Cerebellar cortex (tissue), 1 donor: ENCODE results near the gene EOGT.
A peak's percentile ranks its signal among the peaks of the same experiment; 100 is the strongest.

ENCODE experiments used
- DNase-seq: peaks from one replicate; pipeline ENCODE4 v3.0.0-alpha.2; 2015; ENCODE audit warnings: low spot score

The EOGT gene

DNA sequence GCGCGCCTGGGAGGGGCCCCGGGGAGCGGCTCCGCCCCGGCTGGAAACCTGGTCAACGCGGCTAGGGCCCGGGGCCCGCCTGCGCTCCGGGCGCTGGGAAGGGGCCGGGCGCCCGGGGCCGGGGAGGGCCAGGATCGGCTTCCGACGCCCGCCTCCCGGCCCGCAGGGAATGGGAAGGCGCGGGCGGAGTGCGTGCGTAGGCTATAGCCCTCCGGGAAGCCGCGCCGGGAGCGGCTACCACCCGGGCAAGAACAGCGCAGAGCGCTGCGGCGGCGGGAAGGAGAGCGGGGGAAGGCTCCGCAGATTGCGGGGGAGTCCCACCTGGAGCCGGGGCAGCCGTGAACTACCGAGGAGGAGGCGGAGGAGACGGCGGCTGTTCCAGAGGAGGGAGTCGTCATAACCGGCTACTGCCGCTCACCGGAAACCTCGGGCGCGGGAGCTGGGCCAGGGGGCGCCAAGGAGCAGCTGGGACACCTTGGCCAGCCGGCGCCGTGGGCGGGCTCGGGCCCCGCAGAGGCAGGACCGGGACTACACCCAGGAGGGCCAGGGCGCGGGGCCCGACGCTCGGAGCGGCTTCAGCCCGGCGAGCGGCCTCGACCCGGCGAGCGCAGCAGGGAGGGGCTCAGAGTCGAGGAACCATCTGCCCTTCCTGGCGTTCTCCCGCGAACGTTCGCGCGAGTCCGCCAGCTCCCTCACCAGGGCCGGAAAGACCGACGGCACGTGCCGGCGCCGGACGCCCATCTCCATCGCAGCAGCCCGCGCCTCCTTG, at the start of gene EOGT:
TSS of gene EOGT (minus strand) at position 432 of the 769 bp plus-strand sequence. CDS start 3,838 bp downstream, outside the sequence.
- DNase-seq, result peak; percentile 66

DNA sequence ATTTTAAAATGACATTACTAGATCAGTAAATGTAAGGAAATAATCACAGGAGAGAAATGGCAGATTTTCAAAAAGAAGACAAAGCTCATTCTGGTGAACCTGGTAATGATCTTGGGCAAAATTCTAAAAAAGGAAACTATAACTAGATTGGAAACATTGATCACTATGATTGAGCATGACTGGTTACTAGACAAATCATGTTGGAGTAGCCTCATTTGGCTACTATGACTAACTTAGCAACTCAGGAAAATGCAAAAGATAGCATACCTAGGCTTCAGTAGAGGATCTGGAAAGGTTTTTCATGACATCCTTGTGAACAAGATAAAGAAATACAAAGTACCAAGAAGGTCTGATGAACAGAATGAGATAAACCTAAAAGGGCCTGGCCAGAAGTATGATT, 46.2 kb upstream of the EOGT start:
- DNase-seq, result no peak

DNA sequence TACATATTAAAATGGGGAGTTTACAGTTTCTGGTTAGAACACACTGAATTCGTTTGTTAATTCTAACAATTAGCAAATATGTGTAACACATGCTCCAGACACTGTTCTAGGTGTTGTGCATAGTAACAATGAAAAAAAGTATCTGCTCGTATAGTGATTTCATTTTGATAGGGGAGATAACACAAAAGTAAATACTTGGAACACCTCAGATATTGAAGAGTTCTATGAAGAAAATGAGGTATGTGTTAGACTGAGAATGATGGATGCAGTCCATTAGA, 45.4 kb upstream of the EOGT start:
- no peak for DNase-seq

DNA sequence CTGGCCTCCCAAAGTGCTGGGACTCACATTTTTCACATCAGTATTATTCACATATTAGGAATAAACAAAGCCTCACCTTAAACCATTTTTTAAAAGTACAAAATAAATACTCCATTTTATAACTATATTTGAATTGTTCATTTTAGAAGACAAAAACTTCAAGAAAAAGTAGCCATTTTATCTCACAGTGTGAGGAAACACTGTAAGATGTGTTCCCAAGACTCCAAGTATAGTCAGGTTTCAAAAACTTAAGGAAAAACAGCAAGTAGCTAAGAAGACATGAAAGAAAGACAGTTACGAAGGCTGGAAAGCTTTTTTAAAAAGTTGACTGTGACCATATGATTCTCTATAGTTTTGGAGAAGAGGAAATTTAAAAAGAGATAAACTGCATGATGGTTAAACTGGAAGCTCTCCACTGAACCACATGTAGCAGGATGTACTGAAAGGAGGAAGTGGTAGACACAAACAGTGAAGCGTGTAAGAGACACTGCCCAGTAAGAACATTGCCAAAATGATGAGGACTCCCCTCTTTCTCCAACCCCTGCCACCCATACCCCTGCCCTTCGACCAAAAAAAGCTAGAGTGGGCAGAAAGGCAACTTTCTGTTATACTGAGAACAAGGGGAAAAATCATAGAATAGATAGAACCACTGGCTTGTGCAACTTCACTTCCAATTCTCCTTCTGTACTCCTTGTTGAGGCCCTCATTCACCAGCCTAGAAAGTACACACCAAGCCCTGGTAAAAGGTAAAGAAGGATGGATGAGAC, 44.9 kb upstream of the EOGT start:
- no peak for DNase-seq

DNA sequence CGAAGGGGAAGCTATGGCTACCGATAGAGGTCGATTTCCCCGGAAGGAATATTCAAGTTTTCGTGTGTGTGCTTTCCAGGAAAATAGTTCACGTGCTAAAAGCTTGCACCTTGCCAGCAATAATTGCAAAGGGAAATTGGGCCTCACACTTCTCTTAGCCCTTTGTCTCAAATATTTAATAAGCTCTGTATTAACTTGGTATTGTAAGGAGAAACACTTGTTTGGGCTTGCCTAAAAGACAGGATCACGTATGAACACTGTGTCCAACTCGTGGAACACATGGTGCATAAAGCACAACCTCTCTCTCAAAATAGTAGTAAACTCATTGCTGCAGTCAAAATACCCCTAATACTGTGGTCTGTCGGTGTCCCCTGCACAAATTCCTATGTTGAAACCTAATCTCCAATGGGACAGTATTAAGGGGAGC, 39.0 kb upstream of the EOGT start:
- no peak for DNase-seq

DNA sequence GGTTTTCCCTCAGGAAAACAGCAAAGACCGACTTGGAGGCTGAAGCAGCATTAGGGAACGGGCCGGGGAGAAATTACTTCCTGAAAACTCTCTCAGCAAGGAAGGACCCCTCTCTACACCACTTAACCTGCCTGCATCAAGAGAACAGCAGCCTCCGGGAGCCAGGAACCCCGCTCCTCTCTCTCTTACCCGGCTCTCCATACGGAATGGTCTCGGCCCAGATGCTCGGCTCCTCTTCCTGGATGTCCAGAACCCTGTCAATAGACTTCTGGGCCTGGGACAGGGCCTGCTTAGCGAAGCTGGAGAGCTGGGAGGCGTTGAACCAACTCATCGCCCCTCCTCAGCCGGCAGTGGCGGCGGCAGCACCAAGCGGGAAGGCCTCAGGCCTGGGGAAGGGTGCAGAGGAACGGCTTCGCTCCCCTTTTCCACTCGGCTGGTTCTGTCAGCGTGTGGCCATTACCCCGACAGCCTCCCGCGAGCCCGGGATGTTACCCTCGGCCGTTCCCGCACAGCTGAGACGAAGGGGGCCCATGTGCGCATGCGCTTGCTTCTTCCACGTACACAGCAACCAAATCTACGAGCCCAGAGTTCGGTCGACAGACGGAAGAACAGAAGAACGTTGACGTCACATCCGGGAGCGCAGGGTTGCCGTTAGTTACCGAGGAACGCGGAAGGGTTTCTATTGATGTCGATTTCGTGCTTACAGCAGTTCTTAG, 38.4 kb upstream of the EOGT start, which contains the start of gene TMF1:
TSS of gene TMF1 (minus strand) at position 578 of the 716 bp plus-strand sequence. CDS start at position 331, 247 bp downstream.
- DNase-seq, result peak; percentile 99

DNA sequence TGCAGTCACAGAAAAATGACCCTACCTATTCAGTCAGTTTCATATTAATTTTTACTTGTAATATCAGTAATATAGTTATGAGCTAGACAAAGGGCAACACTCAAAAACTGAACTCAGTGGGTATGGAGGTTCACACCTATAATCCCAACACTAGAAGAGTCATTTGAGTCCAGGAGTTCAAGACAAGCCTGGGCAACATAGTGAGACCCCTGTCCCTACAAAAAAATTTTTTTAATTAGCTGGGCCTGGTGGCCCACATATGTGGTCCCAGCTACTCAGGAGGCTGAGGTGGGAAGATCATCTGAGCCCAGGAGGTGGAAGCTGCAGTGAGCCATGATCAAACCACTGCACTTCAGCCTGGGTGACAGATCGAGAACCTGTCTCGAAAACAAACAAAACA, 35.5 kb upstream of the EOGT start:
- DNase-seq, result no peak

DNA sequence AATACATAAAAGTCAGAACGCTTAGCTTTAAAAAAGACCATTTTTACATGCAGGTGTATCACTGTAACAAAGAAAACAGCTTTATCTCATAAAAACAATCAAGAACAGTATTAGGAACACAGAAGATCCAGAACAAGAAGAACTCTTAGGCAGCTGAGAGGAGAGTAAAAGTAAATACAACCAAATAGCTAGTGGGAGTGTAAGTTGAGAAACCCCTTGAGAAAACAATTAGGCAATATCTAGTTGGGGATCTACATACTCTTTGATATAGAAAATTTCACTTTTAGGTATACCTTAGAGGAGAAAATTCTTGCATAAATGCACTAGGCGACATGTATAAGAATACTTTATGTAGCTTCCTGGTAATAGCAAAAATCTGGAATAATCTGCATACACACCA, 31.1 kb upstream of the EOGT start:
- no peak for DNase-seq

DNA sequence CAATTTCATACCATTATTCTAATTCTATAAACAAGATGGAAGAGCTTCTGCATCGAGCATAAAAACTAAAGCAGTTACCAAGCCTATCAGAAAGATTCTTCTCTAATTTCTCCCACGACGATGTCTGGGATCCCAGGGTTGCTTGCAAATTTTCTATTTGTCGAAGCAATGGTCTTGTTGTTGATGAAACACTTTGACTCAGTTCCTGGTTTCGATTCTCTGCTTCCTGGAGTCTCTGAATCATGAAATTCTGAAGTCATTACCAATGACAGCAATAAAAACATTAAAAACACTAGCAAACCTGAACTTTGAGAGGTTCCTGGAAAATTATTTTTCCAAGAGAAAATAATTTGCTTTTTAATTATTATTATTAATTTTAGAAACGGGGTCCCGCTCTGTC, 20.0 kb upstream of the EOGT start:
- no peak for DNase-seq

DNA sequence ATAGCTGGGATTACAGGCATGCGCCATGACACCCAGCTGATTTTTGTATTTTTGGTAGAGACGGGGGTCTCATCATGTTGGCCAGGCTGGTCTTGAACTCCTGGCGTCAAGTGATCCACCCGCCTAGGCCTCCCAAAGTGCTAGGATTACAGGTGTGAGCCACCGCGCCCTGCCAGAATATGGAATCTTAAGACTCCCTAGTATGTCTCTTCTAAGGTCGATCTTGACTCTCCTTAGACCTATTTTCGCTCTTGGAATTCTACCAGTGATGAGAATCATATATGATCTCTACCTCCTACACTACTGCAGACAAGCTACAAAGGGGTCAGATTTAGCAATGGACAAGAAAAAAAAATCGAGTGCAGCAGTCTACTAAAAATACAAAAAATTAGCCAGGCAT, 19.3 kb upstream of the EOGT start:
- no peak for DNase-seq

DNA sequence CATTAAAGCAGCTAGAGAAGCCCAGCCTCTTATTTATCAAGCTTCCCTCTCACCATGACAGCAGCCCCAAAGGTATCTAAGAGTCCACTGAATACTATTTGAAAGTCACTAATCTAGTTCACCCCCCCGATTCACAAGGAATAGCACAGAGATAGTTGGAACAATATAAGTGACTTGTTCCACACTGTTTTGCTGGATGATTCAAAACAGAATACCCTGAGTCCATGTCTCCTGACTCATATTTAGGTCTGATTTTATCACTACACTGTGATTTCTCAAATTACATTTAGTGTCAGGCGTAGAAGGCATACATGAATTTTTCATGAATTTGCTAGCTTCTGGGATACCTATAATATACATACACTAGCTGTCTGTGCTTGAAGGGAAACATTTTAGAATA, 18.7 kb upstream of the EOGT start:
- no peak for DNase-seq

DNA sequence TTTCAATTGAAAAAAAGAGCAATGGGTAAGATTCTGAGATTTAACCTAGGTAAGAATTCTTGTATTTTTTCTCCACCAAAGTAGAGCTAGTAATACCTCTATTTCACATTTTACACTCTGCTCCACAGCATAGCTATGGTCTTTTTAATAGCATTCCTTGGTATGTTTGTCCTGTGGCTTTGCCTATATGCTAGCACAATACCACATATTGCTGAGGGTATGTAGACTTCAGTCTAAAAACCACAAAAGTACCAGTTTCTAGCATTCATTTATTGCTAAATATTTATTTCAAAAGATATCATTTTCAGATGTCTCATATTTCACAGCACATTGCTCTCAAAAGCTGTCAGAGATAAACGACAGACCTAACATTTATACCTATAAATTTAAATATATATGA, 18.2 kb upstream of the EOGT start:
- no peak for DNase-seq

DNA sequence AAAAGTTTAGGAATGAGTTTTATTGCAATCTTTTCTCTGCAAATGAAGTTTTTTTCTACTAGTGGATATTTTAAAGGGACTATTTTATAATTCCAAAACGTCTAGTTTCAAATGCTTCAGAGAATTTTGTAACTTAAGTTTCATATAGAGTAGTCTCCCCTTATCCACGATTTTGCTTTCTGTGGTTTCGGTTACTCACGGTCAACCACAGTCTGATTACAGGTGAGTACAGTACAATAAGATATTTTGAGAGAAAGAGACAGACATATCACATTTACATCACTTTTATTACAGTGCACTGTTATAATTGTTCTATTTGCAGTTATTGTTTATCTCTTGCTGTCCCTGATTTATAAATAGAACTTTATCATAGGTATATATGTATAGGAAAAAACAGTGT, 7.4 kb upstream of the EOGT start:
- no peak for DNase-seq

DNA sequence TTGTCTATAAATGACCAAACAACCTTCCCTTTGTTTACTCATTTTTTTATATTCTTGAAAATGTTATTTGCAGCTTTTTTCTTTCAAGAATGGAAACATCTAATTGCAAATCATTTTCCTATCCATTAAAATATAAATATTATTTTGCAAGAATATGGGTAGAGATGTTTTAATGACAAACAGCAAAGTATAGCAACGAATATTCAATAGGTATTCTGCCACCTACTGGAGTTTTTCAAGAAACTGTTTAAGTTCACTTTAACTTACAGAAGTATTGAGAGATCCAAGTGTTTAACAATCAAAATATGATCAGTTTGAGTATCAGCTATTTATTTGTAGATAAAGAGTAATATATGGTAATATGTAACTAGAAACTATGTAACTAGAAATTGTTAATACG, 6.9 kb upstream of the EOGT start:
- DNase-seq, result no peak

DNA sequence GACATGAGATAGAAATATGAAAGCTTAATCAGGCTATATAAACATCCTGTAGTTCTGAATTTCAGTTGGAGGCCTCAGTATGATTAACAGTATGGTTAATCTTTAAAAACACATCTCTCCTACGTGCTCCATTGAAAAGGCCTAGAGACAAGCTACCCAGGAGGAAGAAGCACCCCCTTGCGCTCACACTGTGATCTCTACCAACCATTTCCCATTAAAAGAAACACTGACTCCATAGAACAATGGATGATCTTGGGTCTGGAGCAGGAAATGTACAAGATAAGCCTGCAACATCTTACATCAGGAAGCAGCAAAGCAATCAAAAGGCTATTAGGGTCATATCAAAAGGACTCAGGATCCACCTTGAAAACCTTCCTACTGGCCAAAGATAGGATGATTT, 3.4 kb upstream of the EOGT start:
- DNase-seq, result no peak

DNA sequence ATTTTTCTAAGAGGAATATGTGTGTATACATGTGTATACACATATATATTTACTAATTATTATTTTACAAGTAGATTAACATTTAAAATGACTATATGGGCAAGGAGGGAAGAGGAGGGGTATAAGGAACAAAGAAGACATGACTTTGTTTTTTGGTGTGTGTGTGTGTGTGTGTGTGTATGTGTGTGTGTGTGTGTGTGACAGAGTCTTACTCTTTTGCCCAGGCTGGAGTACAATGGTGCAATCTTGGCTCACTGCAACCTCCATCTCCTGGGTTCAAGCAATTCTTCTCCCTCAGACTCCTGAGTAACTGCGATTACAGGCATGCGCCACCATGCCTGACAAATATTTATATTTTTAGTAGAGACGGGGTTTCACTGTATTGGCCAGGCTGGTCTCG, 2.6 kb upstream of the EOGT start:
- no peak for DNase-seq

DNA sequence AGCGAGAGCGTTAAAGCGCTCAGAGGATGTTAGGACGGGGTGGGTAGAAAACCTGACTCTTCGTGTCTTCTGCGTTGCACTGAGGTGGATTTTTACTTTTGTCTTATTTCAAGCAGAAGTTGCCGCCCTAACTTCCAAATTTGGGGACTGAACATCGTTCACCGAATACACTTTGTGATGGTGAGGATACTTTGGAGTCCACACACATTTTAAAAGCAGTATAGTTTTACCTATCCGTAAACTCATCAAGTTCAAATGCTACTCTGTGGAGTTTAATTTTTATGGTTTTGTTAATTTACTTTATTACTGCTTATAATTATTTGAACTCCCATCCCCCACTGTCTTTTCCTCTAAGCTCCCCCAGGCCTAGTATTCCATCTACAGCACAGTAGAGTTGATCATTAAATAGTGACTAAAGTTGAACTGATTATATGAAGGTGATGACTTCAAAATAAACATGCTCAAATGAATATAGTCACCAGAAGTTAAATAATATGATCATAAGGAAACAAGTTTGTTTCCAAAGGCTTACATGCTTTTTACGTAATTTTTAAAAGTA, 617 bp upstream of the EOGT start:
- DNase-seq, result no peak

DNA sequence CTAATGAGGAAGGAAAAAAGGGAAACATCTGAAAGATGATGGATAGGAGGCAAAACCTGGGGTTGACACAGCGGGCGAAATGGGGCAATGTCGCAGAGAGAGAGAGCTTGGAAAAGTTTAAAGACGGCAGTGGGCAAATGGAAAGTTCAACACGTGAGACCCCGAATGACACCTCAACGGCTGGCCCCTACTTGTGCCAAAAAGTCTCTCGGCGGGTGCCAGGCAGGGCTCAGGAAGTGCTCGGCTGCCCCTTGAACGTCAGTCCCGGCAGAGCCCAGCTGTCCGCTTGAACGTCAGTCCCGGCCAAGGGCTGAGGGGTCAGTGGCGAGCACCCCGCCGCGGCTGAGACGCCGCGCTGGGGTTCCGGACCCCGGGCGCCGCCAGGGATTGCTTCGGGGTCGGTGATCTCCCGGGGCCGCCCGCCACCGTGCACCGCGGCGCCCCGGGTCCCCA, 658 bp downstream of the EOGT start:
- peak; percentile 15 for DNase-seq

DNA sequence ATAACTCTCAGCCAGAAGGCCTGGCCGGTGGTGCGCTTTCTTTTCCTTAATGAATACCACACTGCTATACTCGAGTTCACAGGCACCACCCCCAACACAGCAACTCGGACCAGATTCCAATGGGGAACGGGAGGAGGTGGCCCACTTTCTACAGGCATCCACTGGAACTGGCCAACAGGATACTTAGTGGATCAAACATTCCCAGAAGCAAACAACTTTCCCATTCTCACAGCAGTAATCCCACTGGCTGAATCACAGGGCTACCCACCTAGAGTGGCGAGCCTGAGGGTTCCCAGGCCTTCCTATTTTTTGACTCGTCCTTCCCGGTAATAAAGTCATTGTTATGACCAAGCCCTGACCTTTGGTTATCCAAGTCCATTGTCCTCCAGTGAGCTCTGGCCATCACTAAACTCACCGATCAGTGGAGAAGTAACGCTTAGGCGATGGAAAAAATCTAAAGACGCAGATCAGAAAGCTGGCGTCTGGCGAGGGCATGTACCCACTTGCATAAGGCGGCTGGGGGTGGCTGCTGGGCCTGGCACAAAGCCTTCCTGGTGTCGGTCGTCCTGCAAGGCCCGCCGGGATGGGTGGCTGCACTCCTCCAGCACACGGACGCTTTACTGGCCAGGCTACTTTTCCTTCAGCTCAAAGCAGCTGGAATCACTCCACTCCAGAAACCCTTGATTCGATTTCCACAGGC, 1.2 kb downstream of the EOGT start:
- DNase-seq, result peak; percentile 12

DNA sequence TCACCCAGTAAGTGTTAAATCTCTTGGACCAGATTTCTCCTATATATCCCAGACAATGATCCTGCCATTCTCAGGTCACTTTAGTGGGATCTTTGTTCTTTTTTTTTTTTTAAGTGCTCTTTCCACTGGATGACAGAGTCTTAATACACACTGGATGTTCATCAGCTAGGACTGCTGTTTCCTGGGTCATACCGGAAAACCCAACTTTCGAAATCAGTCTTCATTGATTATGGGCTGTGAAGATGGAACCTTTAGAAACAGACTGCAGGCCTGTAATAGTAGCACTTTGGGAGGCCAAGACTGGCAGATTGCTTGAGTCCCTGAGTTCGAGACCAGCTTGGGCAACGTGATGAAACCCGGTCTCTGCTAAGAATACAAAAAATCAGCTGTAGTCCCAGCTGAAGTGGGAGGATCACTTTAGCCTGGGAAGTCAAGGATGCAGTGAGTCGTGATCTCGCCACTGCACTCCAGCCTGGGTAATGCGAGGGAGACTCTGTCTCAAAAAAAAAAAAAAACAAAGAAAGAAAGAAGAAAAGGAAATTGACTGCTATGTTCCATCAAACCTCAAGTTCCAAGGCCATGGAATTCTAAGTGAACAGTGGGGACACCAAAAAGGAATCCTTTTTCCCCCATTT, 2.3 kb downstream of the EOGT start:
- no peak for DNase-seq
